DOHH2 (cell line): ENCODE data around the gene MYLK.

ENCODE experiments used
- EZH2phosphoT487 ChIP-seq: fragments of 200-600 bp; sonication (generic); IDR thresholded peaks from 2 replicates; pipeline ENCODE4 v1.6.1; 2017; ENCODE audit warnings: borderline replicate concordance, mild to moderate bottlenecking, antibody characterized with exemption, low read length, moderate library complexity, mixed read lengths
- TF ChIP-seq, protein P1 (sequence below): fragments of 200-600 bp; sonication (generic); IDR thresholded peaks from one replicate; pipeline ENCODE4 v1.5.1; 2014; ENCODE audit warnings: antibody characterized with exemption, mild to moderate bottlenecking, low read depth, low read length; ENCODE audit not compliant: poor library complexity, severe bottlenecking

DNA sequence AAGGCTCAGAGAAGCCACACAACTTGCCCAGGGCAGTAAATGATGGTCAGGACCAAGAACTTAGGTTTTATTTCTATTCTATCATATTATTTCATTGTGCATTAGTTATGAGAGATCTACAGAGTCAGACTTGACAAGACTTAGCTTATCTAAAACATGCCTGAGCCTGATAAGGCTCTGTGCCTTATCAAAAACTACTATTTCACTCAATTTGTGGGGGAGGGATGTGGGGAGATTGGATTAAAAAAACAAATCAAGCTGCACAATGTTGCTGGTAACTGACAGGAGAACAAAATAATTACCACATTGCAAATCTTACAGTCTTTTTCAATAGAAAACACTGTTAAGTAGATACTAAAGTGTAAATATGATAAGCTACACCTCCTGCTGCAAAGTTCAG lies 315.3 kb downstream of the MYLK start:
- TF ChIP-seq, protein P1, sequence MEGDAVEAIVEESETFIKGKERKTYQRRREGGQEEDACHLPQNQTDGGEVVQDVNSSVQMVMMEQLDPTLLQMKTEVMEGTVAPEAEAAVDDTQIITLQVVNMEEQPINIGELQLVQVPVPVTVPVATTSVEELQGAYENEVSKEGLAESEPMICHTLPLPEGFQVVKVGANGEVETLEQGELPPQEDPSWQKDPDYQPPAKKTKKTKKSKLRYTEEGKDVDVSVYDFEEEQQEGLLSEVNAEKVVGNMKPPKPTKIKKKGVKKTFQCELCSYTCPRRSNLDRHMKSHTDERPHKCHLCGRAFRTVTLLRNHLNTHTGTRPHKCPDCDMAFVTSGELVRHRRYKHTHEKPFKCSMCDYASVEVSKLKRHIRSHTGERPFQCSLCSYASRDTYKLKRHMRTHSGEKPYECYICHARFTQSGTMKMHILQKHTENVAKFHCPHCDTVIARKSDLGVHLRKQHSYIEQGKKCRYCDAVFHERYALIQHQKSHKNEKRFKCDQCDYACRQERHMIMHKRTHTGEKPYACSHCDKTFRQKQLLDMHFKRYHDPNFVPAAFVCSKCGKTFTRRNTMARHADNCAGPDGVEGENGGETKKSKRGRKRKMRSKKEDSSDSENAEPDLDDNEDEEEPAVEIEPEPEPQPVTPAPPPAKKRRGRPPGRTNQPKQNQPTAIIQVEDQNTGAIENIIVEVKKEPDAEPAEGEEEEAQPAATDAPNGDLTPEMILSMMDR = no peak
- TF ChIP-seq EZH2phosphoT487 = no peak
